NCI-H69 (cell line): ENCODE results near the gene TRIM29.

Experiments used
- DNase-seq: peaks from one replicate; lab custom pipeline; 2025; lab: John Stamatoyannopoulos, UW

TRIM29 gene

GRCh38 chr11:120139316-120140069 lies 1.6 kb upstream of the TRIM29 start:
- DNase-seq = peak; percentile 35

DNA sequence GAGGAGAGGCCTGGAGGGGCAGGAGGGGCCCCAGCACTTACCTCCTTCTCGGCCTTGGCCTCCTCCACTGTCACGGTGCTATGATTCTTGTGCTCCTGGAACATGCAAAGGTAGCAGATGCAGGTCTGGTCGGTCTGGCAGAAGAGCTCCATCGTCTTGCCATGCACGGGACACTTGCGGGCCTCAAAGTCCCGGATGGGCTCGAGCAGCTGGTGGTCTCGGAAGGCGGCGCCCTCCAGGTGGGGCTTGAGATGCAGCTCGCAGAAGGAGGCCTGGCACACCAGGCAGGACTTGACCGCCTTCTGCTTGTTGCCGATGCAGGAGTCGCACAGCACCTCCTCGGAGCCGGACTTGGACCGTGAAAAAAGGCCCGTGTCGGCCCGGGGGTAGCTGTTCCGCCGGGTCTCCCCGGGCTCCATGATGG lies 714 bp downstream of the TRIM29 start:
- DNase-seq = no peak

GRCh38 chr11:120136356-120136755 lies 1.6 kb downstream of the TRIM29 start:
- DNase-seq = no peak

DNA sequence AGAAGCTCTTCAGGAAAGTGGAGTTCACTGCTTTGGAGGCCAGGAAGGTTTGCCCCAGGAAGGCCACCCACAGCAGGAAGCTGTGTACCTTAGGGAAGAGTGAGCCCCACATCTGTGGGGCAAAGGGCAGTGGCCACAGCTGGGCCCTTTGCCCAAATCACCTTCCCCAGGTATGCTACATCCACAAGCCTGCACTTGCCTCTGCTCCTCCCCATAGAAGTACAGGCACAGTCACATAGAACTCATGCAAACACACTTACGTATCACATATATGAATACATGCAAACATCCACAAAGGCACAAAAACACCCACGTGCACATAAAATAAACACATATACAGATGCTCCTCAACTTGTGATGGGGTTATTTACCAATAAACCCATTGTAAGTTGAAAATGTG lies 2.1 kb downstream of the TRIM29 start:
- no peak for DNase-seq

DNA sequence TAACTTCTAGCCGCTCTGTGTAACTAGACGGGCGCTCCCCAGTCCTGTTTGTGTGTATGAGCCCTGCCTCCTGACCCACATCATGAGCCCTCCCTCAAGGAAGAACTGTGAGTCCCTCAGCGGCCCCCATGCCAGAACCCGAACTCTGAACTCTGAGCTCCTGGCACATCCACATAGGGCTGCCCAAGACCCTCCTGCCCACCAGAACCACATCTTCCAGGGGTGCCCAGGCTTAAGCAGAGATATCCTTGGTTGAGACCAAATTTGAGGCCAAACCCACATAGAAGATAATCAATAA lies 3.0 kb downstream of the TRIM29 start:
- no peak for DNase-seq

DNA sequence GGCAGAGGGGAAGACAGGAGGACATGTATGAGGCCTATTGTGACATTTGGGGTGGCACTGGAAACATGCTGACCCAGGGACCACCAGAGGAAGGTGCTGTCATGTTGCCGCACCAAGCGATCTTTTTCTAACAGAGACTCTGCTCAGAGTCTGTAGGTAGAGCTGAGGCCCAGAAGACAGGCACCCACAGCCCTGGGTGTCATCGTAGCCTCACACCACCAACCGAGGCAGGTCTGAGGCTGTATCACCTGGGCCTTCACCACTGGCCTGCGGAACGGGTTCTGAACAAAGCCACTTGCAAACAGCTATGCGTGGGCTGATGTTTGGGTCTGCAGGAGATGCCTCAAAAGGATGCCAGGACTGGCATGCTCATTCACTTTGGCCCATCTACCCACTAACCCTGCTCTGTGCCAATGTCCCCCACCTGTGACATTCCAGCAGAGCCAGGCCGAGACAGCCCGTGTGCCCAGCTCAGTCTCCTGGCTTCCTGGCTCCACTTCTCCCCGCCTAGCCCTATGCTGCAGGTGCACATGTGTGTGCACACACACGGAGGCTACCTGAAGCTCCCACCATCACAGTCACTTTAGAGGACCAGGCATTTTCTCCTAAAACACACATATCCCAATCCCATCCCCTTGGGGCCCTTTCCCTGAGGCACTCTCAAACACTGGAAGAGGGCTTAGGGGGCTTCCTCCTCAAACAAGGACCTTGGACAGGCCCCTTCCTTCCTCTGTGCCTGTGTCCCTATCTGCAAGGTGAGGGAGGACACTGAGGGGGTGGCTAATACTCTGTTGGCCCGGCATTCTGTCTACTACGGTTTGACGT lies 3.6 kb downstream of the TRIM29 start:
- no peak for DNase-seq

DNA sequence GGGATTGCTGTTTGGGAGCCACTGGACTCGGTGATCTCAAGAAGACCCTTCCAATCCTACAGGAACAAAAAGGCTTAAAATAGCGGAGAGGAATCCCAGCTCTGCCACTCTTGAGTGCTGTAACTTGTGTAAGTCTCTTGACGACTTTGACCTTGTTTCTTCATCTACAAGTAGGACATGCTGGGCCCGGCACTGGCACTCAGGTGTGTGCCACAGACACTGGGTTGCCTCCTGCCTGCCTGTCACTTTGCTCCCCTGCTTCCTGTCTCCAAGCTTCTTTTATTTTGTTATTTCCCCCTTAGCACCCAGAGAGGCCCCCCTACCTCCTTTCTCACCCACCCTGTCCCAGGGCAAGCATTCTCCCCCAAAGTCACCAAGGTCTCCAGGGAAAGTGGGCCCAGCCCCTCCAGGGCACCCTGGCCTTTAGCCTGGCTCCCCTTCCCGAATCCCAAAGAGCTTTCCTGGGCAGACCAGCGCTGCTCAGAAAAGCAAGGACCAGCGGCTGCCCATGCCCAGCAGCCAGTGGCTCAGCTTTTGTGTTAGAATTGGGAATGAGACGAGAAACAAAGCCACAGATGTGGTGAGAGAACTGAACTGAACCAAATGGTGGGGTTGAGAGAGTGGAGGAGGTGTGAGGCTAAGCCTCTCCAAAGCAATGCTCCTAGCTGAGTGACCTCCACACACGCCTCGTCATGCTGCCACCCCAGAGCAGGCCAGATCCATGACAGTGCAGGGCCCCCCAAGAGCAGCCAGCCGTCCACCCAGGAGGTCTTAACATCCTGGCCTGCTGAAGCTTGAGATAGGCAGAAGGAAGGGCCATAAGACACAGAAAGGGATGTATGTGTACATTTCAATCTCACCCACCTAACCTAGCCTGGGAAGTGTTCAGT lies 4.5 kb downstream of the TRIM29 start:
- no peak for DNase-seq

DNA sequence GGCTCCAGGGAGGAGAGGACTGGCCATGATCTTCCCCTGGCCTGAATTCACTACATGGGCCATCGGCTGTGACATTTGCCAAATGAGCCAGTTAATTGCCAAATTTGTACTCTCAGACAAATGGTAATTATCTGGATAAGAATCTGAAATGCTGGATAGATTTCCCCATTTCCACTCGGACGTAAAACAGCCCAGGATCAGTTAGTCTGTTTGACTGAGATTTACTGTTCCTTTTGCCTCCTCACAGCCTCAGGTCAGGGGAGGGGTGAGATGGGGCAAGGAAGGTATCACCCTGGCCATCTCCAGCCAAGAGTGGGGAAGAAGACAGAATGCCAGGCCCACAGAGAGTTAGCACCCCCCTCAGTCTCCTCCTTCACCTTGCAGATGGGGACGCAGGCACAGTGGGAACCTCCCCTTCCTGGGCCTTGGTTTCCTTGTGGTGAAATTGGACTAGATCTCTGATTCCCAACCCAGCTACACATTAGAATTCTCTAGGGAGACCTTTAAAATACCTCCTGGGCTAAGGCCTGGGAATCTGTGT lies 5.2 kb downstream of the TRIM29 start:
- DNase-seq = no peak

DNA sequence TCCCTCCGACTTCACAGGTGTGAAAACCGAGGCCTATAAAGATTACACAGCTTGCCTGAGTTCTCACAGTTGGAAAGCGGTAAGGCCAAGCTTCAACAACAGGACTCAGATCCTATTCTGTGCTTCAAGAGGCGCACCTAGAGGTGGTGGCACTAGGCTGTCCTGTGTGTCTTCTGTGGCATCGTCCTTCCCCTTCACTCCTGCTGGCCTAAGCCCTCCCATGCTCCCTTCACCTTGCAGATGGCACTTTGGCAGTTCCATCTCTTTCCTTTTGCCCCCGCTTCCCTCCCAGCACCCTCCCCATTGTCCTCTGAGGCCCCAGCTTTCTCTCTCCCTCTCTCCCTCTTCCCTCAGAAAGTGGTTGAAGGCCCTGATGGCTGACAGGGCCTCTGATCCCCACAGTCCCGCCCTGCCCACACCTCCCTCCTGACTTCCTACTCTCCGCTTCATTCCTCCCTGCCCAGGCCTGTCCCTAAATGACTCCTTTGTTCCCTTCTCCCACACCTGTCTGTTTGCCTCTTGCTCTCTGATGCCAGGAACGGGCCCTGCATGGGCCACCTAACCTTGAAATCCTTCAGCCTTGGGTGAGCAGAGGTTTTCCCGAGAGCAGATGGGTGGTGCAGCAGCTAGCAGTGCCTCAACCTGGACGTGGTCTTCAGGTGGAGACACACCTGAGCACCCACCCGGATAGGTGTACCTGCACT lies 5.8 kb downstream of the TRIM29 start:
- peak; percentile 73 for DNase-seq

DNA sequence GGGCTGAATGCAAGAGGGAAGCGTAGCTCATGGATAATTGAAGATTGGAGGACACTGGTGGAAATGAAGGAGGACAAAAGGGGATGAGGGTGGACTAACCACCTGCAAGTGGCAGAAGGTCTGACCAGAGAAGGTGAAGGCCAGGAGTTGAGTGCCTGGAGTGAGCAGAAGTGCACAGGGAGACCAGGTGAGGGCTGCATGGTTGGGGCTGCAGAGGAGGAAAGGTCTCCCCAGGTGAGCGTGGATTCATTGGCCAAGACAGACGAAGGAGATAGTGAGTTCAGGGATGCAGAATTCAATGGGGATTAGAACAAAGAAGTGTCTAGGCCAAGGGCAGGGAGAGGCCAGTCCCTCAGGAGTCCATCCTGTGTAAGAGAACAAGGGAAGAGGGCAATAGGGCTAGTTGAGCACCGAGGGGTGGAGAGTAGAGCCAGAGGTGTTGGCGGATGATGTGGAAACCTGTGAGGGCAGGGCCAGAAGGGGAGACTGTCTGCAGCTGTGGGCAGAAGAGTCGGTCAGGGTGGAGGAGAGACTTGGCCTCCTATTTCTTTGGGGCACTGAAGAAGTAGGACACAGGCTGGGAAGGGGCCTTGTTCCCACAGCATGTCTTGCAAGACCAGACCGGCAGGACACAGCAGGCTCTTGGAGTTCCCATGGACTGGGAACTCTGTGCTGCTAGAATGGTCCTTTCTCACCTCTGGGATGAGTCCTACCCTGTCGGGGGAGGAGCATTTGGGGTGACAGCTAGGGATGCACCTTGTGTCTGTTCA lies 6.7 kb downstream of the TRIM29 start:
- no peak for DNase-seq

GRCh38 chr11:120130176-120130980 lies 7.5 kb downstream of the TRIM29 start:
- DNase-seq = no peak

DNA sequence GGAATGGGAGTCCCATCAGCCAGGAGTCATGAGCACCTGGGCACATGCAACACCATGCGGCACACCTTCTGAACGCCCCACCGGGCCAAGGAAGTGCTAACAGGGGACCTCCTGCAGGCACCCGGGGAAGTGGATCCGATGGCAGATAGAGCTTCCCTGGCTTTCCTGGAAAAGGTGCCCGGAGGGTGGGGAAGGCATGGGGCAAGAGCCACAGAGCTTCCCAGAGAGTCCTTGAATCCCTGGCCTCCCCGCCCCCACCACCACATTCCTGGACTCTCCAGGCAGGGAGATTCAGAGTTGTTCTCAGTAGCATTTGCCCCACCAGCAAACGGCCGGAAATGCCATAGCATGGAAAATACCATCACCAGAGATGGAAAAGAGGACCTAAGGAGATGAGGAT lies 8.3 kb downstream of the TRIM29 start:
- no peak for DNase-seq

DNA sequence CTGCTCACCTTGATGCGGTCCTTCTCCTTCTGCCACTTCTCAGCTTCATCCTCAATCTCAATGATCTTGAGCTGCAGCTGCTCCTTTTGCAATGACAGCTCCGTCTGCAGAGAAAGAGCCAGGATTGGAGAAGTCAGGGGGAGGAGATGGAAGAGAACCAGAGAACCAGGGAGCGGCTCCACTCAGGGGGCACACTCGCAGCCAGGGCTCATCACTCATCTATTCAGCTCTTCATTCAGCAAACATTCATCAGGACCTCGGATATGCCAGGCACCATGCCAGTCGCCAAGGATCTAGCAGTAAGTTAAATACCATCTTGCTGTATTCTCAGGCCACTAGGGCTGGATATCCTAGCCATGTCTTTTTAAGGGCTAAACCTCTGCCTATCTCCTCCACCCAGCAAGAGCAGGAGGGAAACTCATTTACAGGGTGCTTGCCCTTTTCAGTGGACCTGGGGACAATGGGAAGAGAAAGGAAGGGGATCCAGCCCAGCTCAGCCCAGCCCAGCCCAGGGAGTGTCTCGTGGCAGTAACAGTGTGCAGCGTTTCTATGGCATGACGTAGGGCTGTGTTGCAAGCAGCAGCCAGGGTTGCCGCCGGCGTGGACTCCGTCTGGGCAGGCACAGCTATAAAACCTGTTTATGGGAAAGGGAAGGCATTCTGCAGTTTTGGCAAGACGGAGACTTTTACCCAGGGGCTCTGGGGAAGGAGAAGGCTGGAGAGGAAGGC lies 9.4 kb downstream of the TRIM29 start:
- DNase-seq = peak; percentile 72

GRCh38 chr11:120127236-120127635 lies 10.7 kb downstream of the TRIM29 start:
- no peak for DNase-seq

DNA sequence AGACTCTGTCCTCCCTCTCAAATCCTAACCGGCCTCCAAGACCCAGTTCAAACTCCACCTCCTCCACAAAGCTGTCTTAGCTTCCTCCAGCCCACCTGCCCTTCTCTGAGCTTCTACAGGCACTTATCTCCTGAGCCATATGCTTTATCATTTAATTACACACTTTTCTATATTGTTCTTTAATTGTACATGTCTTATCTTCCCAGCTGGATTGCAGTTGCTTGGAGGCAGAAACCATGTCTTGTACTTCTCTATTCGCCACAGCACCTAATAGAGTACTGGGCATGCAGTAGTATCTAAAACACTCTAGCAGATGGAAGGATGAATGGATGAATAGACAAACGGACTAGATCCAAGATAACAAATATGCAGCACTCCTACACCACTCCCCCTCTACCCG lies 11.3 kb downstream of the TRIM29 start:
- DNase-seq = peak; percentile 41

DNA sequence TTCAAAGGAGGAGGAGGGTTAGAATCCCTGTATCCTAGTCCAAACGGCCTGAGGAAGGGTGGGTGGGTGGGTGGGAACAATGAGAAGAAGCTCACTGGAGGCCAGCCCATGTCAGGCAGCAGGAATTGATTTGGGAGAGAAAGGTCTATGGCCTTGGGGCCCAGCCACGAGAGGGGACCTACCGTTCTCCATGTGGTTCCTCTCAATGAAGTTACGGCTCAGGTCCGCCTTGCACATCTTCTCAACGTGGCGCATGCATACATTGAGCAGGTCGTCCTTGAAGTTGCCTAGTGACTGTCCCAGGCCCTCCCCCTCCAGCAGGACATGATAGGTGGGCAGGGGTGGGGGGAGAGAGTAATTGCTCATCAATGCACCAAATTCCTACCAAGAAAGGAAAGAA lies 12.4 kb downstream of the TRIM29 start:
- no peak for DNase-seq

GRCh38 chr11:120125024-120125423 lies 12.9 kb downstream of the TRIM29 start:
- DNase-seq = no peak

DNA sequence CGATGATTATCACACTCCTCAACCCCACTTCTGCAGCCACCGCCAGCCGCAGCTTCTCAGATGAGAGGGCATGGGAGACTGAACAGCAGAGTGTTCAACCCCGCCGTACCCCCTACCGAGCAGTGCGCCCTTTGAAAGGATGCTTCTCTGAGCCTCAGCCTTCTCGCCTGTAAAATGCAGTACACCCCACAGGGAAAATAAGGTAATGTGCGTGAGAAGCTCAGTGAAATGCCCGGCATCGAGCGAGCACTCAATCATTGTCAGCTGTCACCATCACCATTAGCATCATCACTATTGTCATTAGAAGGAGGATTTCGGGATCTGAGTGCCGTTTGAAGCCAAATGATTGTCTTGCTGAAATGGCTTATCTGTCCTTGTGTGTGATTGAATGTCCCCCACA lies 13.6 kb downstream of the TRIM29 start:
- DNase-seq = no peak

GRCh38 chr11:120123946-120124345 lies 14.0 kb downstream of the TRIM29 start:
- no peak for DNase-seq
